Nephron (organoid): ENCODE measurements around the gene ESR1.

Source experiments
- H3K27ac Mint-ChIP-seq, 3 experiments: 2 replicates each; pipeline ENCODE4 v1.8.0; 2020; ENCODE audit warnings: mixed read lengths in 3 of 3, mild to moderate bottlenecking in 2 of 3, moderate library complexity in 1 of 3
- H3K27me3 Mint-ChIP-seq: 2 replicates; pipeline ENCODE4 v1.8.0; 2021; ENCODE audit warnings: low read depth, mild to moderate bottlenecking, moderate library complexity, mixed read lengths
- H3K36me3 Mint-ChIP-seq: 2 replicates; pipeline ENCODE4 v1.8.0; 2020; ENCODE audit warnings: low read depth, mixed read lengths
- H3K4me1 Mint-ChIP-seq: 2 replicates; pipeline ENCODE4 v1.8.0; 2020; ENCODE audit warnings: mixed read lengths
- H3K4me3 Mint-ChIP-seq, 3 experiments: 2 replicates each; pipeline ENCODE4 v1.8.0; 2020; ENCODE audit warnings: mild to moderate bottlenecking in 3 of 3, mixed read lengths in 3 of 3, moderate library complexity in 2 of 3
- H3K9me3 Mint-ChIP-seq: 2 replicates; pipeline ENCODE4 v1.8.0; 2020; ENCODE audit warnings: mixed read lengths
- CTCF ChIP-seq, 3 experiments: fragments of 200-600 bp; sonication (generic); IDR thresholded peaks; one replicate each; pipeline ENCODE4 v1.5.0; 2021; ENCODE audit warnings: antibody characterized with exemption in 3 of 3; ENCODE audit not compliant: unreplicated experiment in 3 of 3

The ESR1 gene

GRCh38 chr6:151999194-151999593 is 191.7 kb downstream of the ESR1 start:
- Mint-ChIP-seq H3K36me3 (no peaks in the 10 kb centered on the region), H3K27me3 (no peaks in the 10 kb centered on the region), H3K9me3 (no peaks in the 10 kb centered on the region), H3K27ac (no peak overlapping the region), H3K4me1 (no peaks in the 10 kb centered on the region), H3K4me3 (no peak overlapping the region)
- no peak for TF ChIP-seq CTCF (IDR thresholded peaks at IDR 0.05; ENCODE audit: unreplicated experiment in 3 of 3)

DNA sequence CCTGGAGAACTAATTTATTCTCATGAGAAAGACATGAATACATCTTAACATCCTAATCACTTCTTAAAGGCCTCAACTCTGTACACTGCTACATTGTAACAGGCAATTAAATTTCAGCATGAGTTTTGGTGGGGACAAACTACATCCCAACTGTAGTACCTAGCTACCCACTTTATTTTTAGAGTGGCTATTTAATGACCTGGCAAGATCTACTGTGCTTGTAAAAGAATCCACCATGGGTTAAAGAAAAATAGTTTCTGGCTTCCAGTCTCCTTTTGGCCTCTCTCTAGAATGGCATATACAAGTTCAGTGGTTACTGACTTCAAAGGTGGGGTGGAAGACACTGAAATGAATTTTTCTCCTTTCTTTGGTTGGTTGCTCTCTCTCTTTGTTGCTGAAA is 193.9 kb downstream of the ESR1 start:
- Mint-ChIP-seq H3K36me3 (no peaks in the 10 kb centered on the region), H3K4me1 (no peaks in the 10 kb centered on the region), H3K9me3 (no peaks in the 10 kb centered on the region), H3K4me3 (no peak overlapping the region), H3K27ac (no peak overlapping the region), H3K27me3 (no peaks in the 10 kb centered on the region)
- no peak for TF ChIP-seq CTCF (IDR thresholded peaks at IDR 0.05; ENCODE audit: unreplicated experiment in 3 of 3)

DNA sequence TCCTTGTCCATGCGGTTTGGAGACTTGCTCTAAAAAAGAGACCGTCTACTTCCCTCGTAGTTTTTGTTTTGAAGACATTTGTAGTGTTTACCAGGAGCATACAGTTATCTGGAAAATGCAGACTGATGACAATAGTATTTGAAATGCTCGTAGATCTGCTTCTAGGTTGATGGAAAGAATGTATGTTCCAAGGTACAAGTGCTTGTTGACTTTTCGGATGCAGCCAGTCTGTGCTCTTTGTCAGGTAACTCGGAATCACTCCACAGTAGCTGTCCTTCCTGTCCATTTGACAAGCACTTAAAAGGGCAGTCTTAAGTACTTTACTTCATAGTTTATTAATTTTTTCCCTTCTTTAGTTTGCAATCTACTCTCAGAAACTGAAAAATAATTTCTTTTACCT is 194.8 kb downstream of the ESR1 start:
- H3K36me3 Mint-ChIP-seq = no peaks in the 10 kb centered on the region
- H3K27ac Mint-ChIP-seq = no peak overlapping the region
- H3K27me3 Mint-ChIP-seq = no peaks in the 10 kb centered on the region
- no peak overlapping the region for H3K4me3 Mint-ChIP-seq
- H3K9me3 Mint-ChIP-seq = no peaks in the 10 kb centered on the region
- TF ChIP-seq CTCF (IDR thresholded peaks at IDR 0.05; ENCODE audit: unreplicated experiment in 3 of 3) = no peak
- no peaks in the 10 kb centered on the region for H3K4me1 Mint-ChIP-seq

DNA sequence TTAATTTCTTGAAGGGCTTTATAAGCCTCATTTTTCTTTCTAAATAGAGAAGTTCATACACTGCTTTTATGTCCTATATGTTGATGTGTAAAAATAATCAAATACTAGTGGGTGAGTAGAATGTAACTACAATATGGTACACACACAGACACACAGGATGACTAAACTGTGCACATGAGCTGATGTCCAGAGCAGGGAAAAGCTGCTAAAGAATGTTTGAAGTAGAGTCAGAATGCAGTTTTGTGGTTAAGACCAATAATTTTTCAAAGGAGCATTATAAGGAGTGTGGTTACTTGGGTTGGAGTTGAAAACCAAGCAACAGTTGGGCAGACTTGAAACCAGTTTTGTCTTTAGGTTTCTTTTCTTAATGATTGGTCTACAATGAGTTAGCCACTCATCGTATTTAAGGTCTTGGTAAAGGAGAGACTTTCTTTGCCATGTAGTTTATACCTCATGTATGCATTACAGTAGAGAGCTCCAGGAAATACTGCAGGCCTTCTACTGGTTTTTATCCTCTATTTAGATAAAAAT is 196.6 kb downstream of the ESR1 start:
- Mint-ChIP-seq H3K4me1 (no peaks in the 10 kb centered on the region), H3K36me3 (no peaks in the 10 kb centered on the region), H3K27me3 (no peaks in the 10 kb centered on the region), H3K9me3 (no peaks in the 10 kb centered on the region), H3K27ac (no peak overlapping the region), H3K4me3 (no peak overlapping the region)
- no peak for TF ChIP-seq CTCF (IDR thresholded peaks at IDR 0.05; ENCODE audit: unreplicated experiment in 3 of 3)

DNA sequence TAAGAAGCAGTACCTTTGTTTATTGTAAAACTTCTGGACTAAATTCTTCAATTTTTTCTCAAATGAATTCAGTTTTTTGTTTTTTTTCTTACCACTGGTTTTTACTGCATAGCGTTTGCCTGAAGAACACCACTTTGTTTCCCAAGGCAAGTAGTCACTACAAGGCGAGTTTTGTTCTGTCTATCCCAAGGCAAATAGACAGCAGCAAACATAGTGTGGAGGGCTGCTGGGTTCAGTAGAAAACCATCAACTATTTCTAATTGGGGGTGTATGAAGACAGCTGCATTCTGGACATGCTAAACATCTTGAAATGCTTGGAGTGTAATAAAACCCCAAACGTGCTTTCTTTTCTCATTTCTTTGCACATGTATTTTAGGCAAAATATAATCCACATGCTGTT is 197.4 kb downstream of the ESR1 start:
- no peaks in the 10 kb centered on the region for H3K9me3 Mint-ChIP-seq
- no peaks in the 10 kb centered on the region for H3K36me3 Mint-ChIP-seq
- no peak overlapping the region for H3K4me3 Mint-ChIP-seq
- no peaks in the 10 kb centered on the region for H3K27me3 Mint-ChIP-seq
- no peak for TF ChIP-seq CTCF (IDR thresholded peaks at IDR 0.05; ENCODE audit: unreplicated experiment in 3 of 3)
- no peaks in the 10 kb centered on the region for H3K4me1 Mint-ChIP-seq
- no peak overlapping the region for H3K27ac Mint-ChIP-seq

GRCh38 chr6:152008779-152009178 is 201.3 kb downstream of the ESR1 start:
- no peaks in the 10 kb centered on the region for H3K27me3 Mint-ChIP-seq
- no peak overlapping the region for H3K4me3 Mint-ChIP-seq
- H3K4me1 Mint-ChIP-seq = no peaks in the 10 kb centered on the region
- TF ChIP-seq CTCF (IDR thresholded peaks at IDR 0.05; ENCODE audit: unreplicated experiment in 3 of 3) = no peak
- H3K36me3 Mint-ChIP-seq = no peaks in the 10 kb centered on the region
- no peaks in the 10 kb centered on the region for H3K9me3 Mint-ChIP-seq
- no peak overlapping the region for H3K27ac Mint-ChIP-seq
